H1 (cell line): ENCODE data around the gene ADAM22. TPM values are rescaled to one million over a fixed set of nuclear protein-coding genes. Genes with fewer than 3 reads are reported as not detected.

Source experiments
- CTCF ChIA-PET: fragments of 300-600 bp; sonication (Branson Sonifier 250); formaldehyde crosslinking; loops from one replicate; lab custom pipeline; 2021; ENCODE audit not compliant: partially characterized antibody; lab: Charles Lee
- POLR2A ChIA-PET: fragments of 300-600 bp; sonication (Branson Sonifier 250); formaldehyde crosslinking; loops from one replicate; lab custom pipeline; 2021; ENCODE audit warnings: inconsistent platforms; ENCODE audit not compliant: partially characterized antibody; lab: Charles Lee
- DNase-seq, 2 experiments: peaks; one replicate each; pipeline versions ENCODE4 v3.0.0 to v3.0.0-alpha.2; 2010 to 2022; ENCODE audit warnings: low spot score in 2 of 2, low read depth in 1 of 2, mixed read lengths in 1 of 2
- FAIRE-seq: peaks from 2 replicates; lab custom pipeline; 2011; peaks lifted over from hg19 to GRCh38; lab: Jason Lieb, UNC
- H2AFZ ChIP-seq: 2 replicates; pipeline ENCODE4 v1.8.1; 2012; ENCODE audit warnings: low read length, inconsistent platforms
- H2AK5ac ChIP-seq: 2 replicates; pipeline ENCODE4 v1.6.1; 2013; ENCODE audit warnings: low read depth, low read length
- H2BK120ac ChIP-seq: replicated peaks from 2 replicates; pipeline ENCODE3; 2013; ENCODE audit warnings: low read depth, low read length, inconsistent platforms
- H2BK12ac ChIP-seq: 2 replicates; pipeline ENCODE4 v1.6.1; 2013; ENCODE audit warnings: low read depth, low read length
- H2BK15ac ChIP-seq: 2 replicates; pipeline ENCODE4 v1.6.1; 2013; ENCODE audit warnings: low read length
- H2BK20ac ChIP-seq: 2 replicates; pipeline ENCODE4 v1.6.1; 2013; ENCODE audit warnings: low read length
- H2BK5ac ChIP-seq: 2 replicates; pipeline ENCODE4 v1.6.1; 2013; ENCODE audit warnings: low read depth, low read length
- H3K14ac ChIP-seq: 2 replicates; pipeline ENCODE4 v1.6.1; 2013; ENCODE audit warnings: inconsistent platforms; ENCODE audit not compliant: insufficient read length
- H3K18ac ChIP-seq: 2 replicates; pipeline ENCODE4 v1.6.1; 2013; ENCODE audit warnings: low read length; ENCODE audit errors: extremely low read depth
- H3K23ac ChIP-seq: 2 replicates; pipeline ENCODE4 v1.6.1; 2013; ENCODE audit warnings: inconsistent platforms; ENCODE audit not compliant: insufficient read length
- H3K23me2 ChIP-seq: 2 replicates; pipeline ENCODE4 v1.6.1; 2013; ENCODE audit warnings: low read depth, low read length
- H3K27ac ChIP-seq: 2 replicates; pipeline ENCODE4 v1.6.1; 2011; ENCODE audit warnings: low read depth, low read length, inconsistent platforms
- H3K27me3 ChIP-seq, 4 experiments: replicated peaks in 1 of 4; 1 replicate in 1 of 4; 2 replicates in 3 of 4; pipeline versions ENCODE4 v1.6.1 to v1.8.1; 2011 to 2013; ENCODE audit warnings: low read length in 3 of 4, mild to moderate bottlenecking in 3 of 4, inconsistent platforms in 2 of 4, mixed read lengths in 2 of 4, moderate library complexity in 1 of 4; ENCODE audit not compliant: control insufficient read depth in 3 of 4, insufficient read depth in 3 of 4; ENCODE audit errors: extremely low read depth in 1 of 4
- H3K36me3 ChIP-seq, 4 experiments: 2 replicates each; pipeline versions ENCODE4 v1.6.1 to v1.8.1; 2011 to 2013; ENCODE audit warnings: mild to moderate bottlenecking in 4 of 4, low read length in 3 of 4, moderate library complexity in 2 of 4, control low read depth in 1 of 4, inconsistent platforms in 1 of 4; ENCODE audit not compliant: insufficient read depth in 4 of 4, control insufficient read depth in 2 of 4
- H3K4ac ChIP-seq: replicated peaks from 2 replicates; pipeline ENCODE3; 2013; ENCODE audit warnings: low read length, low read depth, mixed read lengths, inconsistent platforms; ENCODE audit not compliant: insufficient read length
- H3K4me1 ChIP-seq, 4 experiments: replicated peaks in 1 of 4; 1 replicate in 1 of 4; 2 replicates in 3 of 4; pipeline versions ENCODE4 v1.6.1 to v1.8.1; 2011 to 2013; ENCODE audit warnings: low read length in 3 of 4, inconsistent platforms in 2 of 4, mixed read lengths in 1 of 4; ENCODE audit not compliant: insufficient read depth in 4 of 4, control insufficient read depth in 3 of 4
- H3K4me2 ChIP-seq, 2 experiments: 2 replicates each; pipeline versions ENCODE4 v1.6.1 to v1.8.1; 2011 to 2013; ENCODE audit warnings: low read depth in 2 of 2, low read length in 2 of 2, control low read depth in 1 of 2, inconsistent platforms in 1 of 2, mild to moderate bottlenecking in 1 of 2; ENCODE audit not compliant: insufficient read depth in 1 of 2
- H3K4me3 ChIP-seq, 4 experiments: fragments of 200-600, 300-600 bp in 1 of 4; sonication (generic), shearing (Covaris generic), sonication (Bioruptor Twin) in 1 of 4; 2 replicates each; pipeline versions ENCODE4 v1.5.1 to v1.8.1; 2011 to 2016; ENCODE audit warnings: low read length in 4 of 4, low read depth in 3 of 4, control low read depth in 2 of 4, inconsistent platforms in 2 of 4, mild to moderate bottlenecking in 2 of 4, mixed read lengths in 1 of 4, moderate library complexity in 1 of 4; ENCODE audit not compliant: insufficient read depth in 2 of 4; ENCODE audit errors: extremely low read depth in 1 of 4
- H3K56ac ChIP-seq: replicated peaks from 2 replicates; pipeline ENCODE3; 2013; ENCODE audit warnings: low read depth, mild to moderate bottlenecking, mixed read lengths, low read length, inconsistent platforms; ENCODE audit not compliant: insufficient read length
- H3K79me1 ChIP-seq: 2 replicates; pipeline ENCODE4 v1.6.1; 2013; ENCODE audit warnings: low read depth, low read length, control low read depth
- H3K79me2 ChIP-seq, 2 experiments: 2 replicates each; pipeline versions ENCODE4 v1.6.1 to v1.8.1; 2012 to 2013; ENCODE audit warnings: low read length in 2 of 2, mild to moderate bottlenecking in 2 of 2, inconsistent platforms in 1 of 2; ENCODE audit not compliant: insufficient read depth in 2 of 2, control insufficient read depth in 1 of 2
- H3K9ac ChIP-seq, 4 experiments: replicated peaks in 1 of 4; 1 replicate in 1 of 4; 2 replicates in 3 of 4; pipeline versions ENCODE4 v1.6.1 to v1.8.1; 2011 to 2013; ENCODE audit warnings: low read depth in 3 of 4, low read length in 3 of 4, control low read depth in 2 of 4, mild to moderate bottlenecking in 2 of 4, moderate library complexity in 2 of 4, inconsistent platforms in 1 of 4; ENCODE audit errors: extremely low read depth in 1 of 4
- H3K9me3 ChIP-seq, 2 experiments: 2 replicates each; pipeline versions ENCODE4 v1.6.1 to v1.8.1; 2012 to 2013; ENCODE audit warnings: mild to moderate bottlenecking in 2 of 2, moderate library complexity in 2 of 2, control low read depth in 1 of 2, inconsistent platforms in 1 of 2, low read depth in 1 of 2, low read length in 1 of 2, mixed read lengths in 1 of 2; ENCODE audit not compliant: insufficient read depth in 2 of 2
- H4K20me1 ChIP-seq, 2 experiments: replicated peaks in 1 of 2; 2 replicates each; pipeline versions ENCODE3 to v1.8.1; 2011 to 2013; ENCODE audit warnings: inconsistent platforms in 2 of 2, low read length in 2 of 2, mild to moderate bottlenecking in 1 of 2; ENCODE audit not compliant: insufficient read depth in 2 of 2, control insufficient read depth in 1 of 2
- H4K5ac ChIP-seq: 2 replicates; pipeline ENCODE4 v1.6.1; 2013; ENCODE audit warnings: low read length, low read depth, mixed read lengths, inconsistent platforms; ENCODE audit not compliant: insufficient read length
- H4K8ac ChIP-seq: 2 replicates; pipeline ENCODE4 v1.8.0; 2013; ENCODE audit warnings: mild to moderate bottlenecking, moderate library complexity, low read length, inconsistent platforms; ENCODE audit not compliant: insufficient read depth; ENCODE audit errors: extremely low read depth
- H4K91ac ChIP-seq: replicated peaks from 2 replicates; pipeline ENCODE3; 2013; ENCODE audit warnings: low read length, mixed read lengths, inconsistent platforms; ENCODE audit not compliant: insufficient read length
- RBBP5 ChIP-seq: IDR thresholded peaks from 2 replicates; pipeline ENCODE4 v1.7.1; 2012; ENCODE audit warnings: low read depth, mild to moderate bottlenecking, inconsistent platforms, low read length, moderate library complexity, borderline replicate concordance
- WGBS, 2 experiments: shearing (Covaris generic) in 1 of 2; methylation state at CpG; one replicate each; pipeline versions ENCODE4 v1.1.6 to v1.1.7; 2013 to 2015; ENCODE audit warnings: low lambda C conversion rate in 2 of 2, mixed read lengths in 2 of 2, inconsistent platforms in 1 of 2, low coverage in 1 of 2, missing lambda C conversion rate in 1 of 2; ENCODE audit not compliant: insufficient replicate concordance in 2 of 2, insufficient coverage in 1 of 2, insufficient read length in 1 of 2; ENCODE audit errors: extremely low coverage in 1 of 2, missing lambda C conversion rate in 1 of 2; 5-methylcytosine and 5-hydroxymethylcytosine counted together
- polyA plus RNA-seq, 7 experiments: library from polyadenylated mRNA; depleted of rRNA in 3 of 7; stranded (reverse) in 5 of 7; unstranded in 2 of 7; fragments of >200 nt in 5 of 7; fragments of 200-250 nt in 2 of 7; gene quantifications; 1 replicate in 5 of 7; 2 replicates in 1 of 7; 4 replicates in 1 of 7; pipeline versions ENCODE4 v1.2.1 to v1.2.3, GENCODE V29; 2011 to 2013; ENCODE audit warnings: missing spikeins in 2 of 7, mixed read lengths in 2 of 7
- total RNA-seq: library from RNA; stranded (reverse); fragmentation: NEBNext Ultra II Directional; extraction: Animal tissue kit (Norgen Biotek cat#: 25700); gene quantifications from 2 replicates; pipeline ENCODE4 v1.2.1, GENCODE V29; 2021

ADAM22 gene
- total and polyA plus RNA-seq, 2 of the 8 experiments (the other 6 are each of a cell fraction or from before 2014, with no cell fraction given), result 4.6 to 21.4 TPM

GRCh38 chr7:88091988-88092675 lies 158.1 kb downstream of the ADAM22 start:
- Histone ChIP-seq H3K14ac (no peak overlapping the region), H4K91ac (no peak overlapping the region), H3K4me3 (no peak overlapping the region), H3K9ac (no peak overlapping the region), H4K20me1 (no peaks in the 10 kb centered on the region), H3K36me3 (no peaks in the 10 kb centered on the region)
- WGBS, 2 experiments, result 97% methylated on average over 3 of the region's 3 CpGs; no CpG with 5 or more reads in 1 of the 2 experiments
- no peak for TF ChIP-seq RBBP5
- TF ChIP-seq, all 59 proteins: peak for 0
- no peak overlapping the region for H3K18ac ChIP-seq
- H2BK20ac ChIP-seq, result no peak overlapping the region
- no peak overlapping the region for H3K4ac ChIP-seq
- H3K23ac ChIP-seq, result no peak overlapping the region
- DNase-seq, result no peak
- no peak overlapping the region for H2BK15ac ChIP-seq
- H3K4me1 ChIP-seq, result no peaks in the 10 kb centered on the region
- H3K27ac ChIP-seq, result no peak overlapping the region
- no peak overlapping the region for H4K5ac ChIP-seq
- no peak overlapping the region for H2AK5ac ChIP-seq
- H3K23me2 ChIP-seq, result no peaks in the 10 kb centered on the region
- H2BK5ac ChIP-seq, result no peak overlapping the region
- H3K79me1 ChIP-seq, result no peaks in the 10 kb centered on the region
- H2BK12ac ChIP-seq, result no peak overlapping the region
- CTCF ChIA-PET, result interaction anchor here (0.7 kb wide), 1 partner anchor 73 kb away, joined by 3 read pairs; no protein-coding TSS in a partner anchor
- no peak overlapping the region for H2BK120ac ChIP-seq
- no peak overlapping the region for H4K8ac ChIP-seq
- H2AFZ ChIP-seq, result no peak overlapping the region
- H3K27me3 ChIP-seq, result no peaks in the 10 kb centered on the region
- H3K79me2 ChIP-seq, result no peaks in the 10 kb centered on the region
- FAIRE-seq, result no peak
- H3K56ac ChIP-seq, result no peak overlapping the region
- POLR2A ChIA-PET, result interaction anchor here (1.1 kb wide), 1 partner anchor 157 kb away, joined by 4 read pairs; no protein-coding TSS in a partner anchor
- no peak overlapping the region for H3K4me2 ChIP-seq
- H3K9me3 ChIP-seq, result no peaks in the 10 kb centered on the region
